HG02759 (cell line): ENCODE results near the gene MICU1.
"Not testable (repeated sequence)": the region's sequence is repeated elsewhere in the genome, so short reads cannot be mapped to it uniquely, and the experiment has no call there.

Source experiments
- ATAC-seq: cut with Tn5 transposase; IDR thresholded peaks from one replicate; pipeline ENCODE4 v1.9.1; 2021; ENCODE audit warnings: mild to moderate bottlenecking, moderate library complexity; ENCODE audit not compliant: unreplicated experiment

MICU1 gene

GRCh38 chr10:72459301-72459700 lies 166.6 kb downstream of the MICU1 start:
- no peak for ATAC-seq

DNA sequence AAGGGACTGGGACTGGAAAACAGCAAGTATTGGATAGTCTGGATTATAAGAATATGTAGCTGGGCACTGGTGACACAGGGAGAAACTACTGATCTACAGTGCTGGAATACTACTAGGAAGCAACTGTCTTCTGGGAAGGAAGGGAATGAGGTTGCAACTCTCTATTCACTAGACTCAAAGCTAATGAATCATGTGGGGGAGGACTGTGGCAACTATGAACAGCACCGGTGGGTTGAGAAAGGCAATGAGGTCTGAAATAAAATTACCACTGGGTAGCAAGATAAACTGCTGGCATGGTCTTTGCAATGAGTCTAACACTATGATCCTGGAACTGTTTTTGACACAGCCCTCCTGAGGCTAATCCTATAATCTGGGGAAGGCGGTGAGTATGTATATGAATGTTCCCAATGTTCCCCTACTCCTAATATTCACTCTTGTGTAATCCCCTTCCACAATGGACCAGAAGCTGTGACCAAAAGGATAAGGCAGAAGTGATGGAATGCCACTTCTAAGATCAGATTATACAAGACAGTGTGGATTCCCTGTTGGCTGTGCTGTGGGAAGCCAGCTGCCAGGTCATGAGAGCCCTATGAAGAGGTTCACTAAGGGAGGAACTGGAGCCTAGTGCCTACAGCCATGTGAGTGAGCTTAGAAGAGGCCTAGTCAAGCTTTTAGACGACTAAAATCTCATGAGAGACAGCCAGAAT lies 169.8 kb downstream of the MICU1 start:
- no peak for ATAC-seq

DNA sequence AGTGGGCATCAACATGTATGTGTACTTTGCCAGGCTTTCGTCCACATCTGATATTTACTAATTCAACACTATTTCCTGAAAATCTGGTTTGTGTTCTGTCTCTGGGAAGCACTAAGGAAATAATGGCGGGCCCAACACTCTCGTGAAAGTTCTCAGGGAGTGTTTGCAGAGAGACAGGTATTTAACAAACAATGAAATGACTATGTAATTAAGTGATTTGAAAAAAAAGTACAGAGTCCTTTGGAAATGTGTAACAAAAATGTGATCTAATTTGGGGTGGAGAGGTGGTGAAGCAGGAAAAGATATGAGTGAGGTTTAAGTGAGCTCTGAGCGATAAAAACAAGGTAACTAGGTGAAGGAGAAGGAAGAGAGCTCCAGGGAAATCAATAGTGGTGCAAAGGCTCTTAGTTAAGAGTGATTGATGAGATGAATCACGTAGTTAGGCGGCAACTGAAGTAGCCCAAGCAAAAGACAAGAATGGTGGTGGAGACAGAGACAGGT lies 175.9 kb downstream of the MICU1 start:
- no peak for ATAC-seq

DNA sequence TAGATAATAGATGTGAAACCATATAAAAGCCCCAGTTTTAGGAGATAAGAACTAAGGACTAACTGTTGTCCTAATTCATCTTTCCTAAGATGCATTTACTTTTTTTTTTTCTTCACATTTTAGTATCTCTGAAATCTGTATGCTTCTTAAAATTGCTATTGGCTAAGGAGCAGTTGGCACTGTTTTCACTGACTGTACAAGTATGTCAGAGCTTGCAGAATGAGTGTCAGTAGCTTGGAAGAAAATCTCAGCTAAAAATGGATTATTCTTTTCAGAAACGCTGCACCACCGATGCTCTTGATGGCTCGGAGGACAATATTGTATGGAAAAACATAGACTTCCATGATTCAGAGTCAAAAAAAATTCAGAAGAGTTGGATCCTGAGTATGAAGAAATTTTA lies 180.0 kb downstream of the MICU1 start:
- no peak for ATAC-seq

DNA sequence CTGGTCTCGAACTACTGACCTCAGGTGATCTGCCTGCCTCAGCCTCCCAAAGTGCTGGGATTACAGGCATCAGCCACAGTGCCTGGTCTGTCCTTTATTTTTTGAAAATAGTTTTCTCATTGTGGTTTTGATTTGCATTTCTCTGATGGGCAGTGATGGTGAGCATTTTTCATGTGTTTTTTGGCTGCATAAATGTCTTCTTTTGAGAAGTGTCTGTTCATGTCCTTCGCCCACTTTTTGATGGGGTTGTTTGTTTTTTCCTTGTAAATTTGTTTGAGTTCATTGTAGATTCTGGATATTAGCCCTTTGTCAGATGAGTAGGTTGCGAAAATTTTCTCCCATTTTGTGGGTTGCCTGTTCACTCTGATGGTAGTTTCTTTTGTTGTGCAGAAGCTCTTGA lies 182.9 kb downstream of the MICU1 start:
- ATAC-seq = not testable (repeated sequence)

DNA sequence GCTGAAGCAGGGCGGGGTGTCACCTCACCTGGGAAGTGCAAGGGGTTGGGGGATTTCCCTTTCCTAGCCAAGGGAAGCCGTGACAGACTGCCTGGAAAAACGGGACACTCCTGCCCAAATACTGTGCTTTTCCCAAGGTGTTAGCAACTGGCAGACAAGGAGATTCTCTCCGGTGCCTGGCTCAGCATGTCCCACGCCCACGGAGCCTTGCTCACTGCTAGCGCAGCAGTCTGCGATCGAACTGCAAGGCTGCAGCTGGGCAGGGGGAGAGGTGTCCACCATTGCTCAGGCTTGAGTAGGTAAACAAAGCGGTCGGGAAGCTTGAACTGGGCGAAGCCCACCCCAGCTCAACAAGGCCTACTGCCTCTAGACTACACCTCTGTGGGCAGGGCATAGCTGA lies 190.3 kb downstream of the MICU1 start:
- ATAC-seq = no peak

- not testable (repeated sequence) for ATAC-seq
Measured at GRCh38 chr10:72430936-72431335, 194.9 kb downstream of the MICU1 start.

- no peak for ATAC-seq
Measured at GRCh38 chr10:72429931-72430330, 195.9 kb downstream of the MICU1 start.

GRCh38 chr10:72426986-72427385 lies 198.9 kb downstream of the MICU1 start:
- no peak for ATAC-seq

DNA sequence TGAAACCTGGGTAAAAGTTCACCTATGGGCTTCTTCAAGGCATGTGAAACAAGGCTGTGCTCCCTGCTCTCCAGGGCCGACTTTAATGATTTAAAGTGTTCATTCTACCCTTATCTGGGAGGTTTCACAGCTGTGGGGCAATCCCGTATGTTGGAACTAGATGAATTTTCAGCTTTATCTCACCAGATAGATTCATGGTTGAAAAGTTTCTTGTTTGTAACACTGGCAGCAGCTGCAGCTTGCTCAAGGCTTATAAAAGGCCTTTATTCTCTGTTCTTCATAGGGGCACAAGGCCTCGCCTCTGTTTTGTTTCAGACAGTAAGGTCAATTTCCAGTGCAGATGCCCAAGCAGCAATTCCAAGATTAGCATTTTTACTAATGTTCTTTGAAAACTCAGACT lies 200.7 kb downstream of the MICU1 start:
- ATAC-seq = no peak

GRCh38 chr10:72424561-72424960 lies 201.3 kb downstream of the MICU1 start:
- ATAC-seq = no peak

DNA sequence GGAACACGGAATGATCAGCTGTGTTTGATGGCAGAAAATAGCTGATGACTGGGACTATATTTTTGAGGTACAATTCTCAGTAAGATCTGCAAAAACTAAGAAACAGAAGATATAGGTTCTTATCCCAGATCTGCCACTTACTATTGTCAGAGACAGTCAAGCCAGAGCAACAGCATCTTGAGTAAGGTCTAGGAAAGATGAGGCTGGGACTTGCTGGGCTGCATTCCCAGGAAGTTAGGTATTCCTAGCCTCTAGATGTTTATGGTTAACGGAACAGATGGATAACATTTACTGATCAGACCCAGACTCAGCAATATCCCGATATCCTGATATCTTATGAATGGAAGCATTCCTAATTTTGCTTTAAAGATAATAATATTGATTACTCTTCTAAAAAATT lies 202.5 kb downstream of the MICU1 start:
- ATAC-seq = no peak

DNA sequence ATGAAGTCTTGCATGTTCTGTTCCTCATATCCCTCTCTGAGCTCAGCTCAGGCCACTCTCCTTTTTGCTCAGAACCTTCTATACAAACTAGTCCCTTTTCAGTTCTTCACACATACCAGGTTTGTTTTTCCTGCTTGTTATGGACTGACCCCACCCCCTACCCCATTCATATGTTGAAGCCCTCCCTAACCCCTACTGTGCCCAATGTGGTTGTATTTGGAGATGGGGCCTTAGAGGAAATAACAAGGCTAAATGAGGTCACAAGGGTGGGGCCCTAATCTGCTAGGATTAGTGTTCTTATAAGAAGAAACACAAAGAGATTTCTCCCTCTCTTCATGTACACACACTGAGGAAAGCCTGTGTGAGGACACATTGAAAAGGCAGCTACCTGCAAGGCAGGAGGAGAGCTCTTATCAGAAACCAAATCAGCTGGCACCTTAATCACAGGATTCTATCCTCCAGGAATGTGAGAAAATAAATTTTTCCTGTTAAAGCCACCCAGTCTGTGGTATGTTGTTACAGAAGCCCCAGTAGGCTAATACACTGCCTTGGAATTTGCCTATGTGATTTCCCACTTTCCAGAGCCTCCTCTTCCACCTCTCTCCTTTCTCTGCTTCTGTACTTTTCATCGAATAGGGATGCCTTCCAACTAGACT lies 203.9 kb downstream of the MICU1 start:
- ATAC-seq = no peak

GRCh38 chr10:72419241-72419640 lies 206.6 kb downstream of the MICU1 start:
- no peak for ATAC-seq

DNA sequence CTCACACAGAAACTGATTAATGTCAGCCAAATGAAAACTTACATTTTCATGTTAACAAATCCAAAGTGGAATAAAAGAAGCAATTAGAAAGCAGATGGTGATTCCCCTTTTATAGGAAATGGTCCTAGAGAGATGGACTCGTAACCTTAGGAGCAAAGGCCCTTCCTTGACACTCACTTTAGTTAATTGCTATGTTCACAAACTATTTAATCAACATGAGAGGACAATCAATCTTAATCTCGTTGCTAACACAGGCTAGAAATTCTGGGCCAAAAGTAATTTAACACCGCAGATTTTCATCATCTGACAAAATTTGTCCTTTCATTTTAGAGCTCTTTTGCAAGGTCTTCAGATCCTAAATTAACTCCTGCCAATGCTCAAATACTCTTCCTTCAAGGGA lies 207.2 kb downstream of the MICU1 start:
- ATAC-seq = no peak

DNA sequence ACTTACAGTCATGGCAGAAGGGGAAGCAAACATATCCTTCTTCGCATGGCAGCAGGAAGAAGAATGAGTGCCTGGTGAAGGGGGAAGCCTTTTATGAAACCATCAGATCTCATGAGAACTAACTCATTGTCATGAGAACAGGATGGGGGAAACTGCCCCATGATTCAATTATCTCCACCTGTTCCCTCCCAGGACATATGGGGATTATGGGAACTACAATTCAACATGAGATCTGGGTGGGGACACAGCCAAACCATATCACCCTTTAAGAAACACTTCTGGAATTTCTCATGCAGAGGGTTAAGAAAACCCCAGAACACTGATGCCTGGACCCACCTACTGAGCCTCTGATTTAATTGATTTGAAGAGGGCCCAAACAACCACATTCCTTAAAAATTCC lies 207.9 kb downstream of the MICU1 start:
- no peak for ATAC-seq

DNA sequence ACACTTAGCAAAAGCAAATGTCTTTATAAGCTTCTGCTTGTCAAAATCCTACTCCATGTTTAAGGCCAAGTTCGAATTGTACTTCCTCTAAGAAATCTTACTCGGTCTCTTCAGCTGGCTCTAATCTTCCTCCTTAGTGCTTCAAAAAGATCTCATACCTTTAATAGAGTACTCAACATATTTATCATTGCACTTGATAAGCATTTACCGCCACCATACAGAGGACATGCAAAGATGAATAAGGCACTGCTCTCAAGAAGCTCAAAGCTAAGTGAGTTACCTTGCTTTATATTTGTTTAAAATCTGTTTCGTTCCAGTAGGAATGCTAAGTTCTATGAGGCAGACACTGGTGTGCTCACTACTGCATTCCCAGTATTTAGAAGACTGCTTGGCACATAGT lies 209.2 kb downstream of the MICU1 start:
- no peak for ATAC-seq

- no peak for ATAC-seq
Measured at GRCh38 chr10:72414642-72415041, 211.2 kb downstream of the MICU1 start.

DNA sequence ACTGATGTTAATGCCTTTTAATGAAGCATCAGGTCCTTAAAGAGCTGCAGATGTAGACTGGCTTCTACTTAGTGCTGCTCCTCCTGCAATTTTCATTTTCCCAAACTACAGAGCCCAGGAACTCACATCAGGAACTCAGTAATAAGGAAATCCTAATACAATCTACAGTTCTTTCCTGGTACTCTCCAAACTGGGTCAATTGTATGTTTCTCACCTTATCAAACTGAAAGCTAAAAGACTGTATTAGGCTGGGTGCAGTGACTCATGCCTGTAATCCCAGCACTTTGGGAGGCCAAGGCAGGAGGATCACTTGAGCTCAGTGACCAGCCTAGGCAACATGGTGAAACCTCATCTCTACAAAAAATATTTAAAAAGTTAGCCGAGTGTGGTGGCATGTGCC lies 216.7 kb downstream of the MICU1 start:
- no peak for ATAC-seq

DNA sequence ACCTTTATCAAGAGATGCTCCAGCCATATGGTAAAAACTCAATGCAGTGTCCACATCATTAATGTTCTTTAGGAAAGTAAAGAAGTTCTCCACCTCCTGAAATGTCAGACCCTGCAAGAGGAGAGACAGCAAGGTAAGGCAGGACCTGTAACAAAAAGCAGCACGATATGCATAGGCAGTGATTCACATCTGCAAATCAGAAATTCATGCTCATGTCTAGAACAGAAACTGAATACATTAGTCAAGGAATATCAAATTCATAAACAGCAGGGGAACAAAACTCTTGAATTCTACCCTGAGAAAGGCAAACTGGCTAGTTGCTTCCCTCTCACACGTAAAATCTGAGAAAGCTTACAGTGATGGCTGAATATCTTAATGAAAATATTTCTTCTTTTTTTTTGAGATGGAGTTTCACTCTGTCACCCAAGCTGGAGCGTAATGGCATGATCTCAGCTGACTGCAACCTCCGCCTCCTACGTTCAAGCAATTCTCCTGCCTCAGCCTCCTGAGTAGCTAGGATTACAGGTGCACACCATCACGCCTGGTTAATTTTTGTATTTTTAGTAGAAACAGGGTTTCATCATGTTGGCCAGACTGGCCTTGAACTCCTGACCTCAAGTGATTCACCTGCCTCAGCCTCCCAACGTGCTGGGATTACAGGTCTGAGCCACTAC lies 217.8 kb downstream of the MICU1 start:
- no peak for ATAC-seq

DNA sequence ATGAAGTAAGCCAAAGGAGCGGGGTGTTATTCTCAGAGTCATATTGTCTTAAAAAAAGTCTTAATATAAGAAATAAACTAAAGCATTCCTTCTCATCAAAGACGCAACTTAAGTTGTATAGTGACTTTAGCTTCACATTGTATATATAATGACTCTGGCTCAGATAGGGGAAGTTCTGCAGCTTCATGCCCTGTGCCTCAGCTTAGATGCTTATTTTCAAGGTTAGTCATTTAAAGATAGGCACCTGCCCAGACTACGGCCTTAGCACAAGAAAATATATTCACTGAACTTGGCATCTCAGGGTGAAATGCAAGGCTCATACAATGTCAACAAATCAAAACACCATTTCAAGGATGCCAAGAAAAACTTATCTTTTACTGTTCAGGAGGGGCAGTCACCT lies 218.4 kb downstream of the MICU1 start:
- no peak for ATAC-seq

GRCh38 chr10:72395581-72395980 lies 230.3 kb downstream of the MICU1 start:
- not testable (repeated sequence) for ATAC-seq
